GM12878 (cell line): Measurements from ENCODE around the gene TMC6. TPM values are rescaled to one million over a fixed set of nuclear protein-coding genes. Genes with fewer than 3 reads are reported as not detected.

Experiments
- ATAC-seq: fragments of 200-7000 bp; cut with Tn5 transposase; 3 replicates; pipeline ENCODE4 v1.9.1; 2020; ENCODE audit warnings: mild to moderate bottlenecking, moderate library complexity
- BruUV-seq: library from RNA; stranded (reverse); fragments of 400-500 nt; replicated peaks from 2 replicates; lab custom pipeline; 2021; lab: Mats Ljungman, UMichigan
- CTCF ChIA-PET: fragments of 300-600 bp; sonication (Branson Sonifier 250); formaldehyde crosslinking; extraction: SDS; loops from one replicate; lab custom pipeline; 2021; ENCODE audit warnings: inconsistent platforms; lab: Yijun Ruan, JAX
- POLR2A ChIA-PET: fragments of 350-600 bp; formaldehyde crosslinking; extraction: SDS; loops from one replicate; lab custom pipeline; 2021; ENCODE audit warnings: inconsistent platforms; lab: Charles Lee
- RAD21 ChIA-PET: fragments of 300-600 bp; sonication (Branson Sonifier 250); formaldehyde crosslinking; loops from one replicate; lab custom pipeline; 2023; ENCODE audit warnings: antibody characterized with exemption; ENCODE audit not compliant: unreplicated experiment; lab: Charles Lee
- SMC1A ChIA-PET: fragments of 300-600 bp; sonication (Branson Sonifier 250); formaldehyde crosslinking; loops from one replicate; lab custom pipeline; 2023; ENCODE audit not compliant: unreplicated experiment, uncharacterized antibody; lab: Charles Lee
- DNase-seq: peaks from one replicate; pipeline ENCODE4 v3.0.0-alpha.2; 2011; ENCODE audit warnings: low read depth, low spot score
- FAIRE-seq: peaks from 3 replicates; lab custom pipeline; 2011; peaks lifted over from hg19 to GRCh38; lab: Jason Lieb, UNC
- H2AFZ ChIP-seq: 2 replicates; pipeline ENCODE4 v1.6.0; 2011; ENCODE audit warnings: low read depth, low read length, control low read depth; ENCODE audit not compliant: control insufficient read depth
- H3K27ac ChIP-seq: 2 replicates; pipeline ENCODE4 v1.5.1; 2011; ENCODE audit warnings: control low read depth; ENCODE audit not compliant: control insufficient read depth, insufficient read depth
- H3K27me3 ChIP-seq, 2 experiments: replicated peaks in 1 of 2; 2 replicates each; pipeline versions ENCODE4 v1.6.0 to v1.6.1; 2011; ENCODE audit warnings: low read length in 1 of 2; ENCODE audit not compliant: control insufficient read depth in 2 of 2, insufficient read depth in 2 of 2
- H3K36me3 ChIP-seq, 2 experiments: 2 replicates each; pipeline ENCODE4 v1.5.1; 2011; ENCODE audit warnings: low read length in 1 of 2; ENCODE audit not compliant: control insufficient read depth in 2 of 2, insufficient read depth in 2 of 2
- H3K4me1 ChIP-seq: 2 replicates; pipeline ENCODE4 v1.6.1; 2011; ENCODE audit warnings: mild to moderate bottlenecking, low read length, moderate library complexity, mixed read lengths; ENCODE audit not compliant: control insufficient read depth, insufficient read depth
- H3K4me2 ChIP-seq: 2 replicates; pipeline ENCODE4 v1.6.0; 2011; ENCODE audit warnings: control low read depth; ENCODE audit not compliant: control insufficient read depth, insufficient read depth
- H3K4me3 ChIP-seq: fragments of 200-600 bp; sonication (generic); 2 replicates; pipeline ENCODE4 v1.5.1; 2016
- H3K79me2 ChIP-seq: 2 replicates; pipeline ENCODE4 v1.6.0; 2011; ENCODE audit warnings: low read length; ENCODE audit not compliant: control insufficient read depth, insufficient read depth
- H3K9ac ChIP-seq: 2 replicates; pipeline ENCODE4 v1.8.0; 2011; ENCODE audit warnings: low read length, control low read depth, mixed read lengths; ENCODE audit not compliant: control insufficient read depth, insufficient read depth
- H3K9me3 ChIP-seq: replicated peaks from 3 replicates; pipeline ENCODE4 v1.5.1; 2011; ENCODE audit warnings: mild to moderate bottlenecking, low read length; ENCODE audit not compliant: control insufficient read depth, insufficient read depth
- H4K20me1 ChIP-seq: 2 replicates; pipeline ENCODE4 v1.6.0; 2011; ENCODE audit not compliant: control insufficient read depth, insufficient read depth
- CHD1 ChIP-seq: IDR thresholded peaks from 2 replicates; pipeline ENCODE4 v1.6.1; 2012; ENCODE audit warnings: low read depth, low read length, improper control_type of control experiment
- CREM ChIP-seq: IDR thresholded peaks from 2 replicates; pipeline ENCODE4 v1.6.1; 2014; ENCODE audit warnings: antibody characterized with exemption, low read depth
- FOS ChIP-seq: IDR thresholded peaks from 3 replicates; pipeline ENCODE4 v1.6.1; 2011; ENCODE audit warnings: borderline replicate concordance; ENCODE audit not compliant: insufficient read length; ENCODE audit errors: extremely low read depth
- POLR2A ChIP-seq: IDR thresholded peaks from 2 replicates; pipeline ENCODE4 v1.6.1; 2011; ENCODE audit warnings: low read depth, mild to moderate bottlenecking, low read length
- RAD21 ChIP-seq: IDR thresholded peaks from 2 replicates; pipeline ENCODE4 v1.6.1; 2011; ENCODE audit warnings: mild to moderate bottlenecking, low read depth, low read length, moderate library complexity; ENCODE audit not compliant: insufficient read depth
- SMAD5 ChIP-seq: IDR thresholded peaks from 2 replicates; pipeline ENCODE4 v1.6.1; 2016; ENCODE audit warnings: antibody characterized with exemption, low read depth
- ZNF622 ChIP-seq: fragments of 450-650 bp; IDR thresholded peaks from 2 replicates; pipeline ENCODE4 v1.6.1; 2017; ENCODE audit warnings: mild to moderate bottlenecking, inconsistent platforms
- WGBS: methylation state at CpG from one replicate; pipeline ENCODE4 v1.1.6; 2016; ENCODE audit warnings: low lambda C conversion rate; ENCODE audit not compliant: insufficient replicate concordance, insufficient coverage; ENCODE audit errors: missing lambda C conversion rate; 5-methylcytosine and 5-hydroxymethylcytosine counted together
- in situ Hi-C: fragments of 300-500 bp; cut with MboI; formaldehyde crosslinking; loops from 9 replicates; pipeline ENCODE4 v1.14.3; 2018; ENCODE audit warnings: mixed read lengths
- intact Hi-C: fragments of 100-400 bp; cut with micrococcal nuclease; formaldehyde crosslinking; loops from one replicate; pipeline ENCODE4 v1.14.2; 2022; ENCODE audit not compliant: unreplicated experiment
- polyA plus RNA-seq, 11 experiments: library from polyadenylated mRNA; depleted of rRNA in 4 of 11; unstranded in 6 of 11; stranded (reverse) in 5 of 11; fragments of >200 nt; fragmentation: Nextera tagmentation in 4 of 11; fragmentation: Illumina TruSeq in 1 of 11; extraction: Ambion mirVana in 4 of 11; extraction: Trizol in 1 of 11; gene quantifications; 1 replicate in 1 of 11; 2 replicates in 10 of 11; pipeline versions ENCODE4 v1.2.1 to v1.2.3, GENCODE V29; 2011 to 2016; ENCODE audit warnings: inconsistent platforms in 2 of 11, missing spikeins in 2 of 11, low read depth in 1 of 11
- total RNA-seq, 4 experiments: library from RNA; depleted of rRNA in 3 of 4; stranded (reverse); fragments of >200 nt in 3 of 4; fragmentation: Illumina TruSeq in 1 of 4; extraction: Trizol in 1 of 4; gene quantifications; 2 replicates each; pipeline versions ENCODE4 v1.2.1 to v1.2.3, GENCODE V29; 2013 to 2021
- TF ChIP-seq, protein P1 (sequence below): fragments of 450-650 bp; IDR thresholded peaks from 2 replicates; pipeline ENCODE4 v1.6.1; 2018; ENCODE audit warnings: mild to moderate bottlenecking, low read depth, moderate library complexity; ENCODE audit not compliant: partially characterized antibody

Gene TMC6
- total and polyA plus RNA-seq, 10 of the 15 experiments (the other 5 are each of a cell fraction or from before 2014, with no cell fraction given), result 1.9 to 232 (median 60.6) TPM

GRCh38 chr17:78111727-78112517 is 16.6 kb downstream of the TMC6 start:
- ChIA-PET POLR2A (interaction anchor here (0.6 kb wide), 1 partner anchor 133 kb away, joined by 6 read pairs; no protein-coding TSS in a partner anchor), RAD21 (interaction anchor here (0.6 to 2.9 kb wide), 7 partner anchors 13 to 179 kb away, joined by 3 to 16 read pairs (median 6); partner anchors contain the start of gene TMC8), CTCF (interaction anchor here (0.6 to 5.0 kb wide), 7 partner anchors 12 to 139 kb away, joined by 3 to 46 read pairs (median 10); partner anchors contain the start of gene TMC8), SMC1A (interaction anchor here (0.6 to 2.0 kb wide), 6 partner anchors 30 to 219 kb away, joined by 3 to 10 read pairs (median 4); no protein-coding TSS in a partner anchor)
- ATAC-seq (no peak), FAIRE-seq (no peak), DNase-seq (no peak)
- Histone ChIP-seq H3K9ac (no peak overlapping the region), H3K4me3 (no peak overlapping the region), H3K4me2 (no peak overlapping the region), H3K9me3 (no peaks in the 10 kb centered on the region), H3K36me3 (peaks cover 28 to 34% of the 10 kb centered on the region in 2 experiments), H4K20me1 (peaks cover 5% of the 10 kb centered on the region; the same call in 1 of the 2 replicates), H2AFZ (no peak overlapping the region), H3K27me3 (no peaks in the 10 kb centered on the region), H3K79me2 (peaks cover 2% of the 10 kb centered on the region), H3K27ac (no peak overlapping the region), H3K4me1 (peaks cover 27% of the 10 kb centered on the region)
- peak; percentile 50; the same call in 1 of the 2 replicates for TF ChIP-seq SMAD5
- TF ChIP-seq POLR2A, result peak; percentile 74; the same call in 1 of the 2 replicates
- TF ChIP-seq FOS, result no peak
- no peak for TF ChIP-seq CREM
- no peak for TF ChIP-seq RAD21
- TF ChIP-seq ZNF622, result no peak
- no peak for TF ChIP-seq CHD1
- TF ChIP-seq, protein P1, sequence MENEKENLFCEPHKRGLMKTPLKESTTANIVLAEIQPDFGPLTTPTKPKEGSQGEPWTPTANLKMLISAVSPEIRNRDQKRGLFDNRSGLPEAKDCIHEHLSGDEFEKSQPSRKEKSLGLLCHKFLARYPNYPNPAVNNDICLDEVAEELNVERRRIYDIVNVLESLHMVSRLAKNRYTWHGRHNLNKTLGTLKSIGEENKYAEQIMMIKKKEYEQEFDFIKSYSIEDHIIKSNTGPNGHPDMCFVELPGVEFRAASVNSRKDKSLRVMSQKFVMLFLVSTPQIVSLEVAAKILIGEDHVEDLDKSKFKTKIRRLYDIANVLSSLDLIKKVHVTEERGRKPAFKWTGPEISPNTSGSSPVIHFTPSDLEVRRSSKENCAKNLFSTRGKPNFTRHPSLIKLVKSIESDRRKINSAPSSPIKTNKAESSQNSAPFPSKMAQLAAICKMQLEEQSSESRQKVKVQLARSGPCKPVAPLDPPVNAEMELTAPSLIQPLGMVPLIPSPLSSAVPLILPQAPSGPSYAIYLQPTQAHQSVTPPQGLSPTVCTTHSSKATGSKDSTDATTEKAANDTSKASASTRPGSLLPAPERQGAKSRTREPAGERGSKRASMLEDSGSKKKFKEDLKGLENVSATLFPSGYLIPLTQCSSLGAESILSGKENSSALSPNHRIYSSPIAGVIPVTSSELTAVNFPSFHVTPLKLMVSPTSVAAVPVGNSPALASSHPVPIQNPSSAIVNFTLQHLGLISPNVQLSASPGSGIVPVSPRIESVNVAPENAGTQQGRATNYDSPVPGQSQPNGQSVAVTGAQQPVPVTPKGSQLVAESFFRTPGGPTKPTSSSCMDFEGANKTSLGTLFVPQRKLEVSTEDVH, result no peak
- intact Hi-C loops, result loop anchor here (2.0 kb wide), 2 partner anchors 17 to 139 kb away; partner anchors contain the start of gene TMC6
- no TSS peak for BruUV-seq
- in situ Hi-C loops, result loop anchor here (5.0 kb wide), 1 partner anchor 65 kb away; no protein-coding TSS in a partner anchor
- 90% methylated on average over 28 of the region's 28 CpGs for WGBS
